Neural cell (in vitro differentiated cells): ENCODE measurements around the gene FAXC. TPM values are rescaled to one million over a fixed set of nuclear protein-coding genes. Genes with fewer than 3 reads are reported as not detected.

Experiments
- H2AFZ ChIP-seq: fragments of 200-600, 300-800 bp; sonication (generic), shearing (Covaris generic); 2 replicates; pipeline ENCODE4 v1.6.0; 2014; ENCODE audit warnings: low read depth, mild to moderate bottlenecking, antibody characterized with exemption, low read length, moderate library complexity
- H3F3A ChIP-seq: fragments of 200-600 bp; shearing (Covaris generic); 2 replicates; pipeline ENCODE4 v1.6.1; 2016; ENCODE audit warnings: mild to moderate bottlenecking, moderate library complexity, mixed read lengths, antibody characterized with exemption, low read length; ENCODE audit not compliant: insufficient read depth, poor library complexity, severe bottlenecking
- H3K27ac ChIP-seq: fragments of 200-600, 300-800 bp; sonication (generic), shearing (Covaris generic); 2 replicates; pipeline ENCODE4 v1.5.1; 2014; ENCODE audit warnings: mild to moderate bottlenecking, low read length, moderate library complexity
- H3K27me3 ChIP-seq: fragments of 300-800, 200-600 bp; sonication (generic), shearing (Covaris generic); 2 replicates; pipeline ENCODE4 v1.6.0; 2014; ENCODE audit warnings: mild to moderate bottlenecking, low read depth, low read length, moderate library complexity; ENCODE audit not compliant: insufficient read depth
- H3K36me3 ChIP-seq: fragments of 300-800, 200-600 bp; sonication (generic), shearing (Covaris generic); 2 replicates; pipeline ENCODE4 v1.5.1; 2014; ENCODE audit warnings: mild to moderate bottlenecking, antibody characterized with exemption, low read length, moderate library complexity; ENCODE audit not compliant: insufficient read depth
- H3K4me2 ChIP-seq: fragments of 300-800, 200-600 bp; sonication (generic), shearing (Covaris generic); 2 replicates; pipeline ENCODE4 v1.6.0; 2014; ENCODE audit warnings: mild to moderate bottlenecking, low read length
- H3K4me3 ChIP-seq: fragments of 300-800, 200-600 bp; sonication (generic), shearing (Covaris generic); 2 replicates; pipeline ENCODE4 v1.5.1; 2014; ENCODE audit warnings: mild to moderate bottlenecking, low read length, moderate library complexity
- H3K79me2 ChIP-seq: fragments of 200-600 bp; shearing (Covaris generic); replicated peaks from 2 replicates; pipeline ENCODE4 v1.6.0; 2014; ENCODE audit warnings: mild to moderate bottlenecking, low read length, moderate library complexity; ENCODE audit not compliant: insufficient read depth
- H3K9ac ChIP-seq: fragments of 300-800, 200-600 bp; sonication (generic), shearing (Covaris generic); 2 replicates; pipeline ENCODE4 v1.6.1; 2016; ENCODE audit warnings: mild to moderate bottlenecking, low read length, mixed read lengths
- H3K9me2 ChIP-seq: fragments of 200-600 bp; shearing (Covaris generic); 2 replicates; pipeline ENCODE4 v1.6.1; 2016; ENCODE audit warnings: mild to moderate bottlenecking, low read length, mixed read lengths; ENCODE audit not compliant: insufficient read depth
- H3K9me3 ChIP-seq: fragments of 200-600, 300-800 bp; sonication (generic), shearing (Covaris generic); 2 replicates; pipeline ENCODE4 v1.6.1; 2016; ENCODE audit warnings: mild to moderate bottlenecking, mixed run types, low read length, moderate library complexity, mixed read lengths
- H4K20me1 ChIP-seq: fragments of 200-600 bp; shearing (Covaris generic); 2 replicates; pipeline ENCODE4 v1.6.1; 2016; ENCODE audit warnings: mild to moderate bottlenecking, mixed run types; ENCODE audit not compliant: insufficient read depth
- EP300 ChIP-seq: fragments of 450-650 bp; conservative IDR thresholded peaks from 2 replicates; pipeline ENCODE4 v1.6.1; 2014; ENCODE audit warnings: antibody characterized with exemption, mild to moderate bottlenecking, moderate library complexity; ENCODE audit not compliant: poor library complexity, severe bottlenecking
- EZH2 ChIP-seq: fragments of 200-600, 300-800 bp; shearing (Covaris generic), sonication (generic); IDR thresholded peaks from 2 replicates; pipeline ENCODE4 v1.6.1; 2014; ENCODE audit warnings: antibody characterized with exemption, low read length, borderline replicate concordance, mild to moderate bottlenecking; ENCODE audit not compliant: insufficient read depth, poor library complexity, severe bottlenecking
- MXI1 ChIP-seq: fragments of 450-650 bp; conservative IDR thresholded peaks from 2 replicates; pipeline ENCODE4 v1.6.1; 2014; ENCODE audit warnings: antibody characterized with exemption, mild to moderate bottlenecking; ENCODE audit not compliant: poor library complexity, severe bottlenecking
- POLR2AphosphoS5 ChIP-seq: IDR thresholded peaks from 2 replicates; pipeline ENCODE4 v1.6.1; 2012
- RAD21 ChIP-seq: fragments of 450-650 bp; conservative IDR thresholded peaks from 2 replicates; pipeline ENCODE4 v1.6.1; 2014; ENCODE audit warnings: antibody characterized with exemption, mild to moderate bottlenecking, moderate library complexity
- REST ChIP-seq: IDR thresholded peaks from 2 replicates; pipeline ENCODE4 v1.6.1; 2012; ENCODE audit warnings: borderline replicate concordance
- SMC3 ChIP-seq: fragments of 450-650 bp; conservative IDR thresholded peaks from 2 replicates; pipeline ENCODE4 v1.6.1; 2014; ENCODE audit warnings: antibody characterized with exemption, mild to moderate bottlenecking, moderate library complexity; ENCODE audit not compliant: poor library complexity
- TAF1 ChIP-seq: IDR thresholded peaks from 2 replicates; pipeline ENCODE4 v1.6.1; 2012; ENCODE audit warnings: low read depth
- polyA plus RNA-seq: library from polyadenylated mRNA; depleted of rRNA; stranded (reverse); fragments of >200 nt; gene quantifications from 2 replicates; pipeline ENCODE4 v1.2.3, GENCODE V29; 2014
- TF ChIP-seq, protein P1 (sequence below): fragments of 450-650 bp; IDR thresholded peaks from 2 replicates; pipeline ENCODE4 v1.5.1; 2014; ENCODE audit warnings: antibody characterized with exemption, mild to moderate bottlenecking, moderate library complexity; ENCODE audit not compliant: poor library complexity, severe bottlenecking

The FAXC gene
- polyA plus RNA-seq, 1 donor from 2014 or later = 106 TPM

- Histone ChIP-seq H3K36me3 (no peaks in the 10 kb centered on the region), H3K9me2 (no peaks in the 10 kb centered on the region), H3K79me2 (no peaks in the 10 kb centered on the region), H3K27ac (no peak overlapping the region), H3K4me2 (no peak overlapping the region), H3K27me3 (no peaks in the 10 kb centered on the region), H3F3A (no peaks in the 10 kb centered on the region), H3K4me3 (no peak overlapping the region), H3K9me3 (no peaks in the 10 kb centered on the region), H2AFZ (no peak overlapping the region), H3K9ac (no peak overlapping the region), H4K20me1 (no peaks in the 10 kb centered on the region)
- no peak for TF ChIP-seq EP300
- no peak for TF ChIP-seq POLR2AphosphoS5
- TF ChIP-seq, protein P1, sequence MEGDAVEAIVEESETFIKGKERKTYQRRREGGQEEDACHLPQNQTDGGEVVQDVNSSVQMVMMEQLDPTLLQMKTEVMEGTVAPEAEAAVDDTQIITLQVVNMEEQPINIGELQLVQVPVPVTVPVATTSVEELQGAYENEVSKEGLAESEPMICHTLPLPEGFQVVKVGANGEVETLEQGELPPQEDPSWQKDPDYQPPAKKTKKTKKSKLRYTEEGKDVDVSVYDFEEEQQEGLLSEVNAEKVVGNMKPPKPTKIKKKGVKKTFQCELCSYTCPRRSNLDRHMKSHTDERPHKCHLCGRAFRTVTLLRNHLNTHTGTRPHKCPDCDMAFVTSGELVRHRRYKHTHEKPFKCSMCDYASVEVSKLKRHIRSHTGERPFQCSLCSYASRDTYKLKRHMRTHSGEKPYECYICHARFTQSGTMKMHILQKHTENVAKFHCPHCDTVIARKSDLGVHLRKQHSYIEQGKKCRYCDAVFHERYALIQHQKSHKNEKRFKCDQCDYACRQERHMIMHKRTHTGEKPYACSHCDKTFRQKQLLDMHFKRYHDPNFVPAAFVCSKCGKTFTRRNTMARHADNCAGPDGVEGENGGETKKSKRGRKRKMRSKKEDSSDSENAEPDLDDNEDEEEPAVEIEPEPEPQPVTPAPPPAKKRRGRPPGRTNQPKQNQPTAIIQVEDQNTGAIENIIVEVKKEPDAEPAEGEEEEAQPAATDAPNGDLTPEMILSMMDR = no peak
- no peak for TF ChIP-seq EZH2
- no peak for TF ChIP-seq RAD21
Measured at GRCh38 chr6:99378636-99379035, 29.2 kb upstream of the FAXC start.

GRCh38 chr6:99369533-99369932 lies 20.1 kb upstream of the FAXC start:
- H3K79me2 ChIP-seq = no peaks in the 10 kb centered on the region
- no peak overlapping the region for H2AFZ ChIP-seq
- H3F3A ChIP-seq = no peaks in the 10 kb centered on the region
- no peaks in the 10 kb centered on the region for H3K9me2 ChIP-seq
- H3K4me2 ChIP-seq = no peak overlapping the region
- H3K27ac ChIP-seq = no peak overlapping the region
- no peaks in the 10 kb centered on the region for H3K36me3 ChIP-seq
- TF ChIP-seq MXI1 (no peak), POLR2AphosphoS5 (no peak), EZH2 (no peak), RAD21 (no peak), EP300 (no peak), REST (no peak), SMC3 (no peak), TAF1 (no peak)
- TF ChIP-seq, protein P1 = no peak
- no peak overlapping the region for H3K4me3 ChIP-seq
- H3K27me3 ChIP-seq = no peaks in the 10 kb centered on the region
- H3K9me3 ChIP-seq = no peaks in the 10 kb centered on the region
- no peaks in the 10 kb centered on the region for H4K20me1 ChIP-seq
- H3K9ac ChIP-seq = no peak overlapping the region
